NCI-H1417 treated with DMSO at 0.1 percent for 48 hours (cell line): Measurements from ENCODE around the gene REC114.
"Not testable (repeated sequence)": the region's sequence is repeated elsewhere in the genome, so short reads cannot be mapped to it uniquely, and the experiment has no call there.

Source experiments
- DNase-seq: peaks from one replicate; lab custom pipeline; 2025; lab: John Stamatoyannopoulos, UW

Gene REC114

DNA sequence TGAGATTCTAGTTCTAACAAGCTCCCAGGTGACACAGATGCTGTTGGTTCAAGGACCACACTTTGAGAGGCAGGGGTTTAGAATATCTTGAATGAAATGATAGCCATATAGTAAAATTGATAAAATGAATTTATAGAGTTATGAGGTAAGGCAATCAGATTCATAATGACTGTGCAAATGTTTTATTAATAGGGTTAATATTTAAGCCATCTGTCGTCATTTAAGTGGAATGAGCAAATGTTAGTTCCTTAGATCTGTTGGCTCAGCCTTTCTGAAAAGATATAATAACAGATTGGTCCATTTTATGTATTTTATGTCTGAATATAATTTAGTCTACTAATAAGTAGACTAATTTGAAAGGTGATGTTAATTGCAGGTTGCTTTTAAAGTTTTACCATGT, 12.9 kb downstream of the REC114 start:
- no peak for DNase-seq

- DNase-seq: no peak
Observed at GRCh38 chr15:73457334-73457733, 14.4 kb downstream of the REC114 start.

DNA sequence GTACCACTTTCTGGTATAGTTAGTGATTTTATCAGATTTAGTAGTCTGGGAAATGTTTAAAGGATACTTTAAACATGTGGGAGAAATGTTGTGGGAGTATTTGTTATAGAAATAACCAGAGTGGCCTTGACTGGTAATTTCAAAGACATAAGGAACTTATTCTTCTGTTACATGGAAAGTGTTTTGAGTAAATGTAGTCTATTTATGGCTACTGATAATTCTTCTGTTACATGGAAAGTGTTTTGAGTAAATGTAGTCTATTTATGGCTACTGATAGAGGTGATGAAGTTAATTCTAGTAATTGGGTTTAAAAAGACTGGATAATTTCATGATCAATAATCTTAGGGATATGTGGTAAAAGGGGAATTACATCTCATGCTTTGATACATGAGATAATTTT, 17.7 kb downstream of the REC114 start:
- no peak for DNase-seq

DNA sequence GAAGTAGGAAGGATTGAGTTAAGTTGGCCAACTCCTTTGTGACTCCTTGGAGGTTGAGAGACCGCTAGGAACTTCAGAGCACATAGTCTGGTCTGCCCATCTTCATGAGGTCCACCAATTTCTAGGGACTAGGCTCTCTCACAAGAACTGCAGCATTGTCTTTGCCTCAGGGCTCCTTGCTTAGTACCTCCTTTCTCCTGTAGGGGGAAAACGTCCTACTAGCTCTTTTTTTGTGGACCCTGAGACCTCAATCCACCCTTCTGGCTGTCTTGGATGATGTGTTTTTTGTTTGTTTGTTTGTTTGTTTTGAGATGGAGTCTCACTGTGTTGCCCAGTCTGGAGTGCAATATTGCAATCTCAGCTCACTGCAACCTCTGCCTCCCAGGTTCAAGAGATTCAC, 21.6 kb downstream of the REC114 start:
- no peak for DNase-seq

DNA sequence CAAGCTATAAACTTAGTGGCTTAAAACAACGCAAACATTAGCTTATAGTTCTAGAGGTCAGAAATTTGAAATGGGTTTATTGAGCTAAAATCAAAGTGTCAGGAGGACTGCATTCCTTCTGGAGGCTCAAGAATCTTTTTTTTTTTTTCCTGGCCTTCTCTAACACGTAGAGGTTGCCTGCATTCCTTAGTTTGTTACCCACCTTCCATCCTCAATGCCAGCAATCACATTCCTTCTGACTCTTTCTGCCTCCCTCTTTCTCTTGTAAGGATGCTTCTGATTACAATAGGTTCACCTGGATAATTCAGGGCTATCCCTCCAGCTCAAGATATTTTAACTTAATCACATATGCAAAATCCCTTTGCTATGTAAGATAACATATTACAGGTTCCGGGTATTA, 24.8 kb downstream of the REC114 start:
- DNase-seq: no peak

- no peak for DNase-seq
Observed at GRCh38 chr15:73474785-73475184, 31.8 kb downstream of the REC114 start.

GRCh38 chr15:73476704-73477216, 33.8 kb downstream of the REC114 start:
- no peak for DNase-seq

- no peak for DNase-seq
Observed at GRCh38 chr15:73480050-73480449, 37.1 kb downstream of the REC114 start.

DNA sequence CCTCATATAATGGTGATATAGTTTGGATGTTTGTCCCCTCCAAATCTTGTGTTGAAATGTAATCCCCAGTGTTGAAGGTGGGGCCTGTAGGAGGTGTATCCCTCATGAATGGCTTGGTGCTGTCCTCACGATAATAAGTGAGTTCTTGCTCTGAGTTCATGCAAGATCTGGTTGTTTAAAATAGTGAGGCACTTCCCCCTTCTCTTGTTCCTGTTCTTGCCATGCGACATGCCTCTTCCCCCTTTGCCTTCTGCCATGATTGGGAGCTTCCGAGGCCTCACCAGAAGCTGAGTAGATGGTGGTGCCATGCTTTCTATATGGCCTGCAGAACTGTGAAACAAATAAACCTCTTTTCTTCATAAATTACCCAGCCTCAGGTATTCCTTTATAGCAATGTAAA, 39.2 kb downstream of the REC114 start:
- no peak for DNase-seq

- no peak for DNase-seq
Observed at GRCh38 chr15:73483053-73483452, 40.1 kb downstream of the REC114 start.

GRCh38 chr15:73485372-73485771, 42.4 kb downstream of the REC114 start:
- DNase-seq: no peak

GRCh38 chr15:73485885-73486284, 42.9 kb downstream of the REC114 start:
- DNase-seq: not testable (repeated sequence)

DNA sequence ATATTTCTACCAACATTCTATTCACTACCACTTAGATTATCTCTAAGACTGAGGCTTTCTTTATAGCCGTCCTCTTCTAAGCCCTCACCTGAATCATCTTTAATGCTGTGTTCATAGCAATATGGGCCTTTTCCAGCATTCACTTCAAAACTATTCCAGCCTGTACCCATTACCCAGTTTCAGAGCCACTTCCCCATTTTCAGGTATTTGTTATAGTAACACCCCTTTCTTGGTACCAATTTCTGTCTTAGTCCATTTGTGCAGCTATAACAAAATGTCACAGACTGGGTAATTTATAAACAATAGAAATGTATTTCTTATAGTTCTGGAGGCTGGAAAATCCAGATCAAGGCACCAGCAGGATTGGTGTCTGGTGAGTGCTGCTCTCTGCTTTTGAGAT, 45.7 kb downstream of the REC114 start:
- DNase-seq: no peak

DNA sequence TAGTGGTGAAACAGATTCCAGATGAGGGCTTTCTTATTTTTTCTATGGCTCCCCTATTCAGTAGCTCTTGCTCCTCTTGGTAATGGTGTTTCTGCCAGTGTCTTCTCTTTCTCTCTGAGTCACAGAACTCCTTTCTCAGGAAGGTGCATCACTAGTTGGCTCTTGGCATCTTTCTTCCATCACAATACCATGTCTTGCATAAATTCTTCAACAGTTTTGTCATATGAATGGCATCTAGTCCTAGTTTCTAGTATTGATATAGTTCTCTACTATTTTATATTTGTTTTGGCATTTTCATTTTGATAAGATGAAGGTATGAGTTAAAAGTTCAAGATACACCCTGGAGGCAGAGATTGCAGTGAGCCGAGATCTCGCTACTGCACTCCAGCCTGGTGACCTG, 51.0 kb downstream of the REC114 start:
- no peak for DNase-seq

- DNase-seq: no peak
Observed at GRCh38 chr15:73495181-73495580, 52.2 kb downstream of the REC114 start.

DNA sequence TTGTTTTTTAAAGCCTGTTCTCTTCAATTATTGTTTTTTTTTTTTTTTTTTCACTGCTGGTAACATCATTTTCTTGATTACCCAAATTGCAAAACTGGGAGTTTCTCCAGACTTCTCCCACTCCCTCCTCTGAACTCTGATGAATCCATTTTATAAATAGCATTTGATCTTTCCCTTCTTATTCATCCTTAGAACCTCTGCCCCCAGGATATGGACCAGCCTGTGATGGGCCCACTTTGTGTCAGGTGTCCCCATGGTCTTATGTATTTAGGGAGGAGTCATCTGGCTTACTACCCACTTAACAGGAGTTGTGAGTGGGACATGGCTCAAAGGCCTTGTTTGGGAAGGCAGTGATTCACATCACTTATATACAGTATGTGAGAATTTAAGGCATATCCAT, 57.7 kb downstream of the REC114 start:
- DNase-seq: no peak

GRCh38 chr15:73504885-73505284, 61.9 kb downstream of the REC114 start:
- DNase-seq: no peak

DNA sequence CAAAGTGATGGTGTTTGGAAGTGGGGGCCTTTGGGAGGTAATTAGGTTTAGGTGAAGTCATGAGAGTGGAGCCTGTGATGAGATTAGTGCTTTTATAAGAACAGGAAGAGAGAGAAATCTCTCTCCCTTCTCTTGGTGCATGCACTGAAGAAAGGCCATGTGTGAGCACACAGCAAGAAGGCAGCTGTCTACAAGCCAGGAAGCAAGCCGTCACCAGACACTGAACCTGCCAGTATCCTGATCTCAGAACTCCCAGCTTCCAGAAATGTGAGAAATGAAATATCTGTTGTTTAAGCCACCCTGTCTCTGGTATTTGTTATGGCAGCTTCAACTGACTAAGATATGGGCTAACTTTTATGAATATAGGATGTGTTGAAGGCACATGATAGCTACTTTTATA, 72.6 kb downstream of the REC114 start:
- DNase-seq: no peak

DNA sequence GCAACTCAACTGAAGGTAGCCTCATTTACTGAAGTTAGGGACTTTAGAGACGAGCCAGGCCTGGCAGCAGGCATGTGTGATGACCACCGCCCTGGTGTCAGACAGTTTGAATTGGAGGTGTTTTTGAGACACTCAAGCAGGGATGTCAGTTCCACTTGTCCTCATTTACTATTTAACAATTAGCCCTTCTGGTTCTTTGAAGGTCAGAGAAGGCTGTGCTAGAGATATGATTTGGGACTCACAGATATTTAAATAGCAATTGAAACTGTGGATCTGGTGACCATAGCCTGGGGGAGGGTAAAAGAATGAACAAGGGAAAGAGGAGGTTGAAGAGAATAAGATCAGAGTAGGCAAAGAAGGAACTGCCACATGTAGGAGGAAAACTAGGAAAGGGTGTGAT, 74.6 kb downstream of the REC114 start:
- no peak for DNase-seq

DNA sequence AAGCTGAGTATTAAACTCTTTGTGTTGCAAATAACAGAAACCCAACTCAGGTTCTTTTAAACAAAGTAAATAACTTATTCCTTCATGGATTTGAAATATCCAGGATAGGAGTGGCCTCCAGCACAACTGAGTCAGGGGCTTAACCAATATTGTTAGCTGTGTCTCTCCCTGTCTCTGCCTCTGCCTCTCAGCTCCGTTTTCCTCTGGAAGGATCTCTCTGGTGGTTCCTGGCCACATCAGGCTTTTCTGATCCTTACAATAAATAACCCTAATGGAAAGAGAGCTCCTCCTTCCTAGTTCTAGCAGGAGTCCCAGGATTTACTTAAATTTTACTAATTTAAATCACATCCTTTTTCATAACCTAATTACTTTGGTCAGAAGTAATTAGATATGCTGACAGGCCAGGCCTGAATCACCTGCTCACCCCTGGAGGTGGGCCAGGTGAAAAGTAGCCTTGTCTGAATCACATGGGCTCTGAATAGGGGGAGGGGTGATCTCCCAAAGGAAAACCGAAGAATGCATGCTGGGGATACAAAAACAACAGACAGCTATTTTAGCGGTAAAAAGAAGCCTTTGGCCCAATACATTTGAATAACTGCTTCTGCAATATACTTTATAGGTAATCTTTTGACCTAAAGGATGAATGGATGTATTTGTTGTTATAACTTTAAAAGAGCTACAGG, 75.4 kb downstream of the REC114 start:
- no peak for DNase-seq

GRCh38 chr15:73518876-73519733, 76.1 kb downstream of the REC114 start:
- DNase-seq: no peak

DNA sequence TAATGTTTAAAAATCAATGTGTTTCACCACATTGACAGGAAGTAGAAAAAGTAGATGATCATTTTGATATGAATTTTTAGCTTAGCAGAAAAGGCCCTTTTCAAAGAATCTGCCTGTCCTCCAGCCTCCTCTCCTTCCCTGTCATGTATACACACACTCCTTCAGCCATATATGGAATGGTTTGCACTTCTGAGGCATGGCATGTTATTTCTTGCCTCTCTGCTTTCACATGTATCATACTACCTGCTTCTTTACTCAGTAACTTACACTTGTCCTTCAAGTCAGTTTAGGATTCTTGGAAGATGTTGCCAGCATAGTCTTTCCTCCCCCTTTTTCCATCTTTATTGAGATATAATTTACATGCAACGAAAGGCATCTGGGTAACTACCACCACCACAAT, 79.0 kb downstream of the REC114 start:
- no peak for DNase-seq

DNA sequence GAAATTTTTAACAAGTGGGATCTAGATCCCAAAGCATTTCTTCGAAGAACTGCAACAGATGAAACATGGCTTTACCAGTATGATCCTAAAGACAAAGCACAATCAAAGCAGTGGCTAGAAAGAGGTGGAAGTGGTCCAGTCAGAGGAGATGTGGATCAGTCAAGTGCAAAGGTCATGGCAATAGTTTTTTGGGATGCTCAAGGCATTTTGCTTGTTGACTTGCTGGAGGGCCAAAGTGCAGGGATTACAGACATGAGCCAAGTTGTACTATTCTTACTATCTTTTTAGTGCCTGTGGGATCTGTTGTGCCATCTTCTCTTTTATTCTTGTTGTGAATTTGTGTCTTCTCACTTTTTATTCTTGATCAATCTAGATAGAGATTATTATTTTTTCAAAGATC, 82.0 kb downstream of the REC114 start:
- DNase-seq: no peak
